Lung microvascular endothelial cell (primary cell): ENCODE measurements around the gene TOX2. TPM values are rescaled to one million over a fixed set of nuclear protein-coding genes. Genes with fewer than 3 reads are reported as not detected.

Source experiments
- total RNA-seq: library from RNA; depleted of rRNA; stranded (reverse); fragments of >200 nt; gene quantifications from 2 replicates; pipeline ENCODE4 v1.2.1, GENCODE V29; 2014

TOX2 gene
- total RNA-seq, 1 donor from 2014 or later: 0.60 TPM

Other genes starting within 250 kb of the TOX2 start
- 2.2 and 7.4 TPM in 2 replicates for gene MYBL2, start 247.7 kb upstream of the TOX2 start, total RNA-seq
- not detected in 2 replicates for gene GTSF1L, start 187.8 kb upstream of the TOX2 start, total RNA-seq